Mammary epithelial cell (primary cell): ENCODE data around the gene MRC2.

Experiments
- EZH2 ChIP-seq: IDR thresholded peaks from 2 replicates; pipeline ENCODE4 v1.6.1; 2012; ENCODE audit warnings: low read length, inconsistent platforms, borderline replicate concordance
- TF ChIP-seq, protein P1 (sequence below), 2 donors: IDR thresholded peaks in 1 of 2; conservative IDR thresholded peaks in 1 of 2; 2 replicates each; pipeline ENCODE4 v1.5.1; 2011 to 2012; ENCODE audit warnings: inconsistent platforms in 2 of 2, low read length in 2 of 2, mild to moderate bottlenecking in 2 of 2, control low read depth in 1 of 2, low read depth in 1 of 2; ENCODE audit not compliant: insufficient read depth in 1 of 2; ENCODE audit errors: extremely low read depth in 1 of 2

DNA sequence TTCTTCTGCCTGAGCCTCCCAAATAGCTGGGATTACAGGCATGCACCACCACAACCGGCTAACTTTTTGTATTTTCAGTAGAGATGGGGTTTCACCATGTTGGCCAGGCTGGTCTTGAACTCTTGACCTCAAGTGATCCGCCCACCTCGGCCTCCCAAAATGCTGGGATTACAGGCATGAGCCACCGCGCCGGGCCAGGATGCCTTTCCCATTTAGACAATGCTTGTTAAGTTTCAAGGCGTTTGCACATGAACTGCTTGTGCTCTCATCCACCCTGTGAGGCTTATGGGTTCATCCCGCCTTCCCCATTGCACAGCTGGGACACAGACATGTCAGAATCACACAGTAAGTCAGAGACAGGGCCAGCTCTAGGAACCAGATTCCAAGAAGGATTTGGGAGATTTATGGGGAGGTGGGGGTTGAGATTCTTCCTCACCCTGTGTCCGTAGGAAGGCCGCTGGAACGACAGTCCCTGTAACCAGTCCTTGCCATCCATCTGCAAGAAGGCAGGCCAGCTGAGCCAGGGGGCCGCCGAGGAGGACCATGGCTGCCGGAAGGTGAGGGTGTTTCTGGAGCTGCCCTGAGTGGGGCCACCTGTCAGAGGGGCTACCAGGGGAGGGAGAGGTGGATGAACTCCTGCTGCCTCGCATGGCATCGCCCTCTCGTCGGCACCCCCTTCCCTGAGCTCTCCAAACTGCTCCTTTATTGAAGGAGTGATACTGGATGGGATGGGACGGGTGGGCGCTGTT, 46.3 kb downstream of the MRC2 start:
- TF ChIP-seq, protein P1, sequence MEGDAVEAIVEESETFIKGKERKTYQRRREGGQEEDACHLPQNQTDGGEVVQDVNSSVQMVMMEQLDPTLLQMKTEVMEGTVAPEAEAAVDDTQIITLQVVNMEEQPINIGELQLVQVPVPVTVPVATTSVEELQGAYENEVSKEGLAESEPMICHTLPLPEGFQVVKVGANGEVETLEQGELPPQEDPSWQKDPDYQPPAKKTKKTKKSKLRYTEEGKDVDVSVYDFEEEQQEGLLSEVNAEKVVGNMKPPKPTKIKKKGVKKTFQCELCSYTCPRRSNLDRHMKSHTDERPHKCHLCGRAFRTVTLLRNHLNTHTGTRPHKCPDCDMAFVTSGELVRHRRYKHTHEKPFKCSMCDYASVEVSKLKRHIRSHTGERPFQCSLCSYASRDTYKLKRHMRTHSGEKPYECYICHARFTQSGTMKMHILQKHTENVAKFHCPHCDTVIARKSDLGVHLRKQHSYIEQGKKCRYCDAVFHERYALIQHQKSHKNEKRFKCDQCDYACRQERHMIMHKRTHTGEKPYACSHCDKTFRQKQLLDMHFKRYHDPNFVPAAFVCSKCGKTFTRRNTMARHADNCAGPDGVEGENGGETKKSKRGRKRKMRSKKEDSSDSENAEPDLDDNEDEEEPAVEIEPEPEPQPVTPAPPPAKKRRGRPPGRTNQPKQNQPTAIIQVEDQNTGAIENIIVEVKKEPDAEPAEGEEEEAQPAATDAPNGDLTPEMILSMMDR (conservative IDR thresholded peaks at IDR 0.05 in 1 of 2, IDR thresholded peaks at IDR 0.05 in 1 of 2; ENCODE audit: extremely low read depth in 1 of 2, insufficient read depth in 1 of 2, low read depth in 1 of 2, low read length in 2 of 2) = no peak
- TF ChIP-seq EZH2 = no peak
